Keratinocyte (primary cell): Measurements from ENCODE around the gene OAF. TPM values are rescaled to one million over a fixed set of nuclear protein-coding genes. Genes with fewer than 3 reads are reported as not detected.

Source experiments
- DNase-seq: peaks from one replicate; pipeline ENCODE4 v3.0.0-alpha.2; 2011; ENCODE audit warnings: low read depth, missing footprints, low spot score
- FAIRE-seq: peaks from 2 replicates; lab custom pipeline; 2011; peaks lifted over from hg19 to GRCh38; lab: Jason Lieb, UNC
- H2AFZ ChIP-seq: 2 replicates; pipeline ENCODE4 v1.6.0; 2012; ENCODE audit warnings: low read length, control low read depth, inconsistent platforms; ENCODE audit not compliant: control insufficient read depth
- H3K27ac ChIP-seq: 2 replicates; pipeline ENCODE4 v1.5.1; 2011; ENCODE audit warnings: low read length; ENCODE audit not compliant: control insufficient read depth, insufficient read depth
- H3K27me3 ChIP-seq: 3 replicates; pipeline ENCODE4 v1.6.0; 2011; ENCODE audit warnings: low read length; ENCODE audit not compliant: control insufficient read depth, insufficient read depth; ENCODE audit errors: extremely low read depth
- H3K36me3 ChIP-seq, 2 experiments: 2 replicates in 1 of 2; 3 replicates in 1 of 2; pipeline ENCODE4 v1.5.1; 2011; ENCODE audit warnings: low read length in 2 of 2, mild to moderate bottlenecking in 1 of 2; ENCODE audit not compliant: control insufficient read depth in 2 of 2, insufficient read depth in 2 of 2; ENCODE audit errors: extremely low read depth in 1 of 2
- H3K4me1 ChIP-seq: 3 replicates; pipeline ENCODE4 v1.5.1; 2011; ENCODE audit warnings: low read length; ENCODE audit not compliant: control insufficient read depth, insufficient read depth; ENCODE audit errors: extremely low read depth
- H3K4me2 ChIP-seq: 3 replicates; pipeline ENCODE4 v1.6.0; 2011; ENCODE audit warnings: low read depth, low read length; ENCODE audit not compliant: control insufficient read depth, insufficient read depth; ENCODE audit errors: extremely low read depth
- H3K4me3 ChIP-seq, 3 experiments: fragments of 200-600 bp in 1 of 3; sonication (generic) in 1 of 3; 2 replicates in 2 of 3; 3 replicates in 1 of 3; pipeline ENCODE4 v1.5.1; 2011 to 2016; ENCODE audit warnings: low read length in 3 of 3, mild to moderate bottlenecking in 3 of 3, control low read depth in 2 of 3, inconsistent platforms in 1 of 3, low read depth in 1 of 3, mixed read lengths in 1 of 3, mixed run types in 1 of 3, moderate library complexity in 1 of 3; ENCODE audit not compliant: control insufficient read depth in 2 of 3, insufficient read depth in 2 of 3; ENCODE audit errors: extremely low read depth in 1 of 3
- H3K79me2 ChIP-seq: 2 replicates; pipeline ENCODE4 v1.6.0; 2012; ENCODE audit warnings: low read length; ENCODE audit not compliant: control insufficient read depth, insufficient read depth
- H3K9ac ChIP-seq: 3 replicates; pipeline ENCODE4 v1.6.0; 2011; ENCODE audit warnings: low read length; ENCODE audit not compliant: control insufficient read depth, insufficient read depth; ENCODE audit errors: extremely low read depth
- H3K9me1 ChIP-seq: 3 replicates; pipeline ENCODE4 v1.6.0; 2011; ENCODE audit warnings: low read length; ENCODE audit not compliant: control insufficient read depth, insufficient read depth; ENCODE audit errors: extremely low read depth
- H3K9me3 ChIP-seq: 2 replicates; pipeline ENCODE4 v1.5.1; 2012; ENCODE audit warnings: low read depth, low read length; ENCODE audit not compliant: control insufficient read depth
- H4K20me1 ChIP-seq: 3 replicates; pipeline ENCODE4 v1.6.0; 2011; ENCODE audit warnings: low read length; ENCODE audit not compliant: control insufficient read depth, insufficient read depth; ENCODE audit errors: extremely low read depth
- CTCF ChIP-seq, 3 experiments: IDR thresholded peaks in 1 of 3; conservative IDR thresholded peaks in 1 of 3; optimal IDR thresholded peaks in 1 of 3; 2 replicates in 2 of 3; 3 replicates in 1 of 3; pipeline versions ENCODE3 to v1.5.1; 2011; ENCODE audit warnings: low read length in 3 of 3, mild to moderate bottlenecking in 3 of 3, moderate library complexity in 2 of 3, control low read depth in 1 of 3, inconsistent platforms in 1 of 3; ENCODE audit not compliant: insufficient read depth in 2 of 3; ENCODE audit errors: extremely low read depth in 1 of 3
- EZH2 ChIP-seq: IDR thresholded peaks from one replicate; pipeline ENCODE4 v1.6.1; 2012; ENCODE audit warnings: inconsistent platforms, mild to moderate bottlenecking, low read length, moderate library complexity
- dilution Hi-C: fragments of 300-500 bp; cut with MboI; formaldehyde crosslinking; loops from one replicate; pipeline ENCODE4 v1.7.0; 2020; ENCODE audit warnings: low sequenced_read_pairs; ENCODE audit not compliant: extremely low pct_ligation_motif_present
- polyA plus RNA-seq, 5 experiments: library from polyadenylated mRNA; depleted of rRNA in 3 of 5; stranded (reverse) in 3 of 5; stranded (forward) in 1 of 5; unstranded in 1 of 5; fragments of >200 nt; gene quantifications; 1 replicate in 1 of 5; 2 replicates in 3 of 5; 3 replicates in 1 of 5; pipeline versions ENCODE4 v1.2.1 to v1.2.3, GENCODE V29; 2011 to 2012; ENCODE audit warnings: missing spikeins in 2 of 5, low read depth in 1 of 5, low replicate concordance in 1 of 5

Gene OAF
- polyA plus RNA-seq, 1 donor (not counting 4 experiments of a cell fraction or from before 2014, with no cell fraction given), result 11.2 TPM

- DNase-seq (no peak), FAIRE-seq (peak; percentile 88)
- H3K79me2 ChIP-seq, result no peaks in the 10 kb centered on the region
- no peak overlapping the region for H3K27ac ChIP-seq
- H3K9me1 ChIP-seq, result no peaks in the 10 kb centered on the region
- peak; percentile 14 for TF ChIP-seq EZH2
- TF ChIP-seq CTCF (optimal IDR thresholded peaks at IDR 0.05 in 1 of 3, IDR thresholded peaks at IDR 0.05 in 1 of 3, conservative IDR thresholded peaks at IDR 0.05 in 1 of 3; ENCODE audit: extremely low read depth in 1 of 3, insufficient read depth in 2 of 3, low read length in 3 of 3), result peak; percentile 86 to 96 (median 88)
- peaks cover 50% of the 10 kb centered on the region for H3K27me3 ChIP-seq
- no peak overlapping the region for H3K4me2 ChIP-seq
- no peak overlapping the region for H3K9ac ChIP-seq
- H3K4me3 ChIP-seq, result no peak overlapping the region
- peaks cover 3% of the 10 kb centered on the region for H4K20me1 ChIP-seq
- H3K9me3 ChIP-seq, result no peaks in the 10 kb centered on the region
- peaks cover 14% of the 10 kb centered on the region for H3K4me1 ChIP-seq
- H2AFZ ChIP-seq, result no peak overlapping the region
- H3K36me3 ChIP-seq, result no peaks in the 10 kb centered on the region
- dilution Hi-C loops, result no loop called here
Measured at GRCh38 chr11:120172054-120172911, 38.5 kb upstream of the OAF start.

- no peak for DNase-seq
- Histone ChIP-seq H3K9ac (no peak overlapping the region), H3K4me1 (peaks cover 13% of the 10 kb centered on the region), H3K36me3 (no peaks in the 10 kb centered on the region), H2AFZ (no peak overlapping the region), H3K9me1 (no peaks in the 10 kb centered on the region), H3K27ac (no peak overlapping the region), H4K20me1 (peaks cover 3% of the 10 kb centered on the region), H3K79me2 (no peaks in the 10 kb centered on the region), H3K4me3 (no peak overlapping the region), H3K9me3 (no peaks in the 10 kb centered on the region), H3K27me3 (peaks cover 48% of the 10 kb centered on the region), H3K4me2 (no peak overlapping the region)
- no peak for FAIRE-seq
- TF ChIP-seq EZH2 (no peak), CTCF (optimal IDR thresholded peaks at IDR 0.05 in 1 of 3, IDR thresholded peaks at IDR 0.05 in 1 of 3, conservative IDR thresholded peaks at IDR 0.05 in 1 of 3; ENCODE audit: extremely low read depth in 1 of 3, insufficient read depth in 2 of 3, low read length in 3 of 3) (no peak)
- dilution Hi-C loops, result no loop called here
Measured at GRCh38 chr11:120173019-120173705, 37.7 kb upstream of the OAF start.
